H1 (cell line): ENCODE data around the gene APH1B. TPM values are rescaled to one million over a fixed set of nuclear protein-coding genes. Genes with fewer than 3 reads are reported as not detected.

Experiments used
- CTCF ChIA-PET: fragments of 300-600 bp; sonication (Branson Sonifier 250); formaldehyde crosslinking; loops from one replicate; lab custom pipeline; 2021; ENCODE audit not compliant: partially characterized antibody; lab: Charles Lee
- POLR2A ChIA-PET: fragments of 300-600 bp; sonication (Branson Sonifier 250); formaldehyde crosslinking; loops from one replicate; lab custom pipeline; 2021; ENCODE audit warnings: inconsistent platforms; ENCODE audit not compliant: partially characterized antibody; lab: Charles Lee
- DNase-seq, 2 experiments: peaks; one replicate each; pipeline versions ENCODE4 v3.0.0 to v3.0.0-alpha.2; 2010 to 2022; ENCODE audit warnings: low spot score in 2 of 2, low read depth in 1 of 2, mixed read lengths in 1 of 2
- FAIRE-seq: peaks from 2 replicates; lab custom pipeline; 2011; peaks lifted over from hg19 to GRCh38; lab: Jason Lieb, UNC
- H2AFZ ChIP-seq: 2 replicates; pipeline ENCODE4 v1.8.1; 2012; ENCODE audit warnings: low read length, inconsistent platforms
- H2AK5ac ChIP-seq: 2 replicates; pipeline ENCODE4 v1.6.1; 2013; ENCODE audit warnings: low read depth, low read length
- H2BK120ac ChIP-seq: replicated peaks from 2 replicates; pipeline ENCODE3; 2013; ENCODE audit warnings: low read depth, low read length, inconsistent platforms
- H2BK12ac ChIP-seq: 2 replicates; pipeline ENCODE4 v1.6.1; 2013; ENCODE audit warnings: low read depth, low read length
- H2BK15ac ChIP-seq: 2 replicates; pipeline ENCODE4 v1.6.1; 2013; ENCODE audit warnings: low read length
- H2BK20ac ChIP-seq: 2 replicates; pipeline ENCODE4 v1.6.1; 2013; ENCODE audit warnings: low read length
- H2BK5ac ChIP-seq: 2 replicates; pipeline ENCODE4 v1.6.1; 2013; ENCODE audit warnings: low read depth, low read length
- H3K14ac ChIP-seq: 2 replicates; pipeline ENCODE4 v1.6.1; 2013; ENCODE audit warnings: inconsistent platforms; ENCODE audit not compliant: insufficient read length
- H3K18ac ChIP-seq: 2 replicates; pipeline ENCODE4 v1.6.1; 2013; ENCODE audit warnings: low read length; ENCODE audit errors: extremely low read depth
- H3K23ac ChIP-seq: 2 replicates; pipeline ENCODE4 v1.6.1; 2013; ENCODE audit warnings: inconsistent platforms; ENCODE audit not compliant: insufficient read length
- H3K23me2 ChIP-seq: 2 replicates; pipeline ENCODE4 v1.6.1; 2013; ENCODE audit warnings: low read depth, low read length
- H3K27ac ChIP-seq: 2 replicates; pipeline ENCODE4 v1.6.1; 2011; ENCODE audit warnings: low read depth, low read length, inconsistent platforms
- H3K27me3 ChIP-seq, 4 experiments: replicated peaks in 1 of 4; 1 replicate in 1 of 4; 2 replicates in 3 of 4; pipeline versions ENCODE4 v1.6.1 to v1.8.1; 2011 to 2013; ENCODE audit warnings: low read length in 3 of 4, mild to moderate bottlenecking in 3 of 4, inconsistent platforms in 2 of 4, mixed read lengths in 2 of 4, moderate library complexity in 1 of 4; ENCODE audit not compliant: control insufficient read depth in 3 of 4, insufficient read depth in 3 of 4; ENCODE audit errors: extremely low read depth in 1 of 4
- H3K36me3 ChIP-seq, 4 experiments: 2 replicates each; pipeline versions ENCODE4 v1.6.1 to v1.8.1; 2011 to 2013; ENCODE audit warnings: mild to moderate bottlenecking in 4 of 4, low read length in 3 of 4, moderate library complexity in 2 of 4, control low read depth in 1 of 4, inconsistent platforms in 1 of 4; ENCODE audit not compliant: insufficient read depth in 4 of 4, control insufficient read depth in 2 of 4
- H3K4ac ChIP-seq: replicated peaks from 2 replicates; pipeline ENCODE3; 2013; ENCODE audit warnings: low read length, low read depth, mixed read lengths, inconsistent platforms; ENCODE audit not compliant: insufficient read length
- H3K4me1 ChIP-seq, 4 experiments: replicated peaks in 1 of 4; 1 replicate in 1 of 4; 2 replicates in 3 of 4; pipeline versions ENCODE4 v1.6.1 to v1.8.1; 2011 to 2013; ENCODE audit warnings: low read length in 3 of 4, inconsistent platforms in 2 of 4, mixed read lengths in 1 of 4; ENCODE audit not compliant: insufficient read depth in 4 of 4, control insufficient read depth in 3 of 4
- H3K4me2 ChIP-seq, 2 experiments: 2 replicates each; pipeline versions ENCODE4 v1.6.1 to v1.8.1; 2011 to 2013; ENCODE audit warnings: low read depth in 2 of 2, low read length in 2 of 2, control low read depth in 1 of 2, inconsistent platforms in 1 of 2, mild to moderate bottlenecking in 1 of 2; ENCODE audit not compliant: insufficient read depth in 1 of 2
- H3K4me3 ChIP-seq, 4 experiments: fragments of 200-600, 300-600 bp in 1 of 4; sonication (generic), shearing (Covaris generic), sonication (Bioruptor Twin) in 1 of 4; 2 replicates each; pipeline versions ENCODE4 v1.5.1 to v1.8.1; 2011 to 2016; ENCODE audit warnings: low read length in 4 of 4, low read depth in 3 of 4, control low read depth in 2 of 4, inconsistent platforms in 2 of 4, mild to moderate bottlenecking in 2 of 4, mixed read lengths in 1 of 4, moderate library complexity in 1 of 4; ENCODE audit not compliant: insufficient read depth in 2 of 4; ENCODE audit errors: extremely low read depth in 1 of 4
- H3K56ac ChIP-seq: replicated peaks from 2 replicates; pipeline ENCODE3; 2013; ENCODE audit warnings: low read depth, mild to moderate bottlenecking, mixed read lengths, low read length, inconsistent platforms; ENCODE audit not compliant: insufficient read length
- H3K79me1 ChIP-seq: 2 replicates; pipeline ENCODE4 v1.6.1; 2013; ENCODE audit warnings: low read depth, low read length, control low read depth
- H3K79me2 ChIP-seq, 2 experiments: 2 replicates each; pipeline versions ENCODE4 v1.6.1 to v1.8.1; 2012 to 2013; ENCODE audit warnings: low read length in 2 of 2, mild to moderate bottlenecking in 2 of 2, inconsistent platforms in 1 of 2; ENCODE audit not compliant: insufficient read depth in 2 of 2, control insufficient read depth in 1 of 2
- H3K9ac ChIP-seq, 4 experiments: replicated peaks in 1 of 4; 1 replicate in 1 of 4; 2 replicates in 3 of 4; pipeline versions ENCODE4 v1.6.1 to v1.8.1; 2011 to 2013; ENCODE audit warnings: low read depth in 3 of 4, low read length in 3 of 4, control low read depth in 2 of 4, mild to moderate bottlenecking in 2 of 4, moderate library complexity in 2 of 4, inconsistent platforms in 1 of 4; ENCODE audit errors: extremely low read depth in 1 of 4
- H3K9me3 ChIP-seq, 2 experiments: 2 replicates each; pipeline versions ENCODE4 v1.6.1 to v1.8.1; 2012 to 2013; ENCODE audit warnings: mild to moderate bottlenecking in 2 of 2, moderate library complexity in 2 of 2, control low read depth in 1 of 2, inconsistent platforms in 1 of 2, low read depth in 1 of 2, low read length in 1 of 2, mixed read lengths in 1 of 2; ENCODE audit not compliant: insufficient read depth in 2 of 2
- H4K20me1 ChIP-seq, 2 experiments: replicated peaks in 1 of 2; 2 replicates each; pipeline versions ENCODE3 to v1.8.1; 2011 to 2013; ENCODE audit warnings: inconsistent platforms in 2 of 2, low read length in 2 of 2, mild to moderate bottlenecking in 1 of 2; ENCODE audit not compliant: insufficient read depth in 2 of 2, control insufficient read depth in 1 of 2
- H4K5ac ChIP-seq: 2 replicates; pipeline ENCODE4 v1.6.1; 2013; ENCODE audit warnings: low read length, low read depth, mixed read lengths, inconsistent platforms; ENCODE audit not compliant: insufficient read length
- H4K8ac ChIP-seq: 2 replicates; pipeline ENCODE4 v1.8.0; 2013; ENCODE audit warnings: mild to moderate bottlenecking, moderate library complexity, low read length, inconsistent platforms; ENCODE audit not compliant: insufficient read depth; ENCODE audit errors: extremely low read depth
- H4K91ac ChIP-seq: replicated peaks from 2 replicates; pipeline ENCODE3; 2013; ENCODE audit warnings: low read length, mixed read lengths, inconsistent platforms; ENCODE audit not compliant: insufficient read length
- CHD7 ChIP-seq: fragments of 300-600 bp; sonication (generic); IDR thresholded peaks from 2 replicates; pipeline ENCODE4 v1.7.1; 2012; ENCODE audit warnings: low read length, moderate library complexity, mild to moderate bottlenecking, inconsistent platforms; ENCODE audit not compliant: insufficient replicate concordance
- polyA plus RNA-seq, 7 experiments: library from polyadenylated mRNA; depleted of rRNA in 3 of 7; stranded (reverse) in 5 of 7; unstranded in 2 of 7; fragments of >200 nt in 5 of 7; fragments of 200-250 nt in 2 of 7; gene quantifications; 1 replicate in 5 of 7; 2 replicates in 1 of 7; 4 replicates in 1 of 7; pipeline versions ENCODE4 v1.2.1 to v1.2.3, GENCODE V29; 2011 to 2013; ENCODE audit warnings: missing spikeins in 2 of 7, mixed read lengths in 2 of 7
- total RNA-seq: library from RNA; stranded (reverse); fragmentation: NEBNext Ultra II Directional; extraction: Animal tissue kit (Norgen Biotek cat#: 25700); gene quantifications from 2 replicates; pipeline ENCODE4 v1.2.1, GENCODE V29; 2021

APH1B gene
- total and polyA plus RNA-seq, 2 of the 8 experiments (the other 6 are each of a cell fraction or from before 2014, with no cell fraction given) = 11.5 to 22.9 TPM

- H3K4me2 ChIP-seq = no peak overlapping the region
- FAIRE-seq = no peak
- TF ChIP-seq CHD7 = no peak
Measured at GRCh38 chr15:63291507-63291906, 14.1 kb downstream of the APH1B start.

More at GRCh38 chr15:63291507-63291906, 14.1 kb downstream of the APH1B start:
- Histone ChIP-seq H2AFZ (no peak overlapping the region), H3K23me2 (no peaks in the 10 kb centered on the region), H3K18ac (no peak overlapping the region), H3K27ac (no peak overlapping the region), H2BK20ac (no peak overlapping the region), H3K9me3 (no peaks in the 10 kb centered on the region), H2BK5ac (no peak overlapping the region), H3K56ac (no peak overlapping the region), H3K27me3 (no peaks in the 10 kb centered on the region), H3K9ac (no peak overlapping the region), H3K14ac (no peak overlapping the region), H4K5ac (no peak overlapping the region), H4K20me1 (peaks cover 0 to 3% of the 10 kb centered on the region in 2 experiments), H3K79me1 (no peaks in the 10 kb centered on the region), H2BK15ac (no peak overlapping the region), H4K91ac (no peak overlapping the region), H2AK5ac (no peak overlapping the region), H3K4me3 (no peak overlapping the region), H2BK12ac (no peak overlapping the region), H4K8ac (no peak overlapping the region), H3K23ac (no peak overlapping the region), H2BK120ac (no peak overlapping the region), H3K4ac (no peak overlapping the region), H3K4me1 (no peaks in the 10 kb centered on the region), H3K79me2 (no peaks in the 10 kb centered on the region), H3K36me3 (no peaks in the 10 kb centered on the region; a peak in 2 of 8 replicates)
- no peak for DNase-seq
- CTCF ChIA-PET = interaction anchor here (0.6 to 3.2 kb wide), 17 partner anchors 11 to 171 kb away, joined by 3 to 15 read pairs (median 4); partner anchors contain the start of gene APH1B
- POLR2A ChIA-PET = interaction anchor here (0.8 to 2.1 kb wide), 4 partner anchors 15 to 246 kb away, joined by 3 to 5 read pairs (median 3); no protein-coding TSS in a partner anchor
